MCF 10A (cell line): ENCODE results near the gene MOCS1. TPM values are rescaled to one million over a fixed set of nuclear protein-coding genes. Genes with fewer than 3 reads are reported as not detected.
"Not testable (repeated sequence)": the region's sequence is repeated elsewhere in the genome, so short reads cannot be mapped to it uniquely, and the experiment has no call there.

ENCODE experiments used
- BruUV-seq: library from RNA; stranded (reverse); fragments of 400-500 nt; replicated peaks from 2 replicates; lab custom pipeline; 2021; lab: Mats Ljungman, UMichigan
- CTCF ChIA-PET: fragments of 300-600 bp; sonication (Branson Sonifier 250); formaldehyde crosslinking; extraction: SDS; loops from one replicate; lab custom pipeline; 2021; ENCODE audit warnings: antibody characterized with exemption, inconsistent platforms; lab: Yijun Ruan, JAX
- POLR2A ChIA-PET: fragments of 300-600, 350-650 bp; sonication (Branson Sonifier 250); formaldehyde crosslinking; extraction: SDS; loops from one replicate; lab custom pipeline; 2020; ENCODE audit warnings: antibody characterized with exemption, inconsistent platforms; lab: Yijun Ruan, JAX
- DNase-seq: peaks from one replicate; pipeline ENCODE4 v3.0.0-alpha.2; 2018; ENCODE audit not compliant: unreplicated experiment
- H3K27ac Mint-ChIP-seq: one replicate; pipeline ENCODE4 v1.8.0; 2022; ENCODE audit warnings: mild to moderate bottlenecking, low read depth, mixed read lengths; ENCODE audit not compliant: unreplicated experiment
- H3K27me3 Mint-ChIP-seq: one replicate; pipeline ENCODE4 v1.8.0; 2022; ENCODE audit warnings: mixed read lengths; ENCODE audit not compliant: insufficient read depth, unreplicated experiment
- H3K36me3 Mint-ChIP-seq: one replicate; pipeline ENCODE4 v1.8.0; 2022; ENCODE audit warnings: mild to moderate bottlenecking, moderate library complexity, mixed read lengths; ENCODE audit not compliant: insufficient read depth, unreplicated experiment
- H3K4me1 Mint-ChIP-seq: one replicate; pipeline ENCODE4 v1.8.0; 2022; ENCODE audit warnings: mixed read lengths; ENCODE audit not compliant: insufficient read depth, unreplicated experiment
- H3K4me3 Mint-ChIP-seq: one replicate; pipeline ENCODE4 v1.8.0; 2022; ENCODE audit warnings: mild to moderate bottlenecking, moderate library complexity, mixed read lengths; ENCODE audit not compliant: unreplicated experiment
- H3K9me3 Mint-ChIP-seq: one replicate; pipeline ENCODE4 v1.8.0; 2022; ENCODE audit warnings: mixed read lengths; ENCODE audit not compliant: unreplicated experiment
- CTCF ChIP-seq: fragments of 200-600 bp; IDR thresholded peaks from one replicate; pipeline ENCODE4 v1.8.0; 2022; ENCODE audit warnings: antibody characterized with exemption, mild to moderate bottlenecking; ENCODE audit not compliant: unreplicated experiment
- intact Hi-C: fragments of 100-400 bp; cut with micrococcal nuclease; formaldehyde crosslinking; loops from 2 replicates; pipeline ENCODE4 v1.14.1; 2022
- total RNA-seq: library from RNA; stranded (reverse); gene quantifications from 2 replicates; pipeline ENCODE4 v1.2.3, GENCODE V29; 2022

MOCS1 gene
- total RNA-seq, 1 experiment from 2014 or later = 5.3 TPM

DNA sequence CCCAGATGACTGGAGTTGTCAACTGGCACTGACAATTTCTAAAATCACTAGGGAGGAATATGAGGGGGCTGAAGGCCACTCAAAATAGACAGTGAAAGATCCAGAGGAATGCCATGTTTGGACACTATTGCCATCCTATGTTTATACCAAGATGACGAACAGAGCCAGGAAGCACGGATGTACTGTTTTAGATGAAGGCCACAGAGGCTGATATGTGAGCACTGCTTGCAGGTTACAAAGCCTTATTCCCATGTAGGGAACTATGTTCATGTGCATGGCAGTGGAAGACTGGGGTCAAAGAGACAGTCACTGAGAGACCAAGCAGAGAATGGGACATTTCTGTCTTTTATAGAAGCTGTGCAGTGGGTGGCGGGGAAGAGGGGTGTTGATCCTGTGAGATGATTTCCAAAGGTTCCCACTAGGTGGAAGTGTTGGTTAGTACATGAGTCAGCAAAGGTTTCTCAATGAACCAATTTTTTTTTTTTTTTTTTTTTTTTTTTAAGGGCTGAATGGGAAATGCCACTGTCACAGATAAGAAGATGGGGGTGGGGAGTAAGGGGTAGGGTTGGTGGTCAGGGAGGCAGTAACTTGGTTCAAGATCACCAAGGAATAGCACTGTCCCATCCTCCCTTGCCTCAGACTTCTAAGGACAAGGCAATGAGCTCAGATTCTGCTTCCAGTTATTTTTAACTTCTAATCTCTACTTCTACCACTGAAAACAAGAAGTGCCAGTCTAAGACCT is 46.7 kb upstream of the MOCS1 start:
- Mint-ChIP-seq H3K36me3 (no peaks in the 10 kb centered on the region), H3K27me3 (no peaks in the 10 kb centered on the region), H3K27ac (no peak overlapping the region), H3K4me3 (no peak overlapping the region), H3K9me3 (no peaks in the 10 kb centered on the region), H3K4me1 (no peaks in the 10 kb centered on the region)
- intact Hi-C loops = loop anchor here (1.0 to 2.0 kb wide), 3 partner anchors 864 to 1086 kb away; no protein-coding TSS in a partner anchor
- CTCF ChIA-PET = interaction anchor here (0.6 to 4.9 kb wide), 38 partner anchors 14 to 1090 kb away, joined by 3 to 24 read pairs (median 4); no protein-coding TSS in a partner anchor
- POLR2A ChIA-PET = interaction anchor here (0.6 kb wide), 1 partner anchor 200 kb away, joined by 3 read pairs; no protein-coding TSS in a partner anchor
- no TSS peak for BruUV-seq
- TF ChIP-seq CTCF = peak; percentile 46
- peak; percentile 63 for DNase-seq

DNA sequence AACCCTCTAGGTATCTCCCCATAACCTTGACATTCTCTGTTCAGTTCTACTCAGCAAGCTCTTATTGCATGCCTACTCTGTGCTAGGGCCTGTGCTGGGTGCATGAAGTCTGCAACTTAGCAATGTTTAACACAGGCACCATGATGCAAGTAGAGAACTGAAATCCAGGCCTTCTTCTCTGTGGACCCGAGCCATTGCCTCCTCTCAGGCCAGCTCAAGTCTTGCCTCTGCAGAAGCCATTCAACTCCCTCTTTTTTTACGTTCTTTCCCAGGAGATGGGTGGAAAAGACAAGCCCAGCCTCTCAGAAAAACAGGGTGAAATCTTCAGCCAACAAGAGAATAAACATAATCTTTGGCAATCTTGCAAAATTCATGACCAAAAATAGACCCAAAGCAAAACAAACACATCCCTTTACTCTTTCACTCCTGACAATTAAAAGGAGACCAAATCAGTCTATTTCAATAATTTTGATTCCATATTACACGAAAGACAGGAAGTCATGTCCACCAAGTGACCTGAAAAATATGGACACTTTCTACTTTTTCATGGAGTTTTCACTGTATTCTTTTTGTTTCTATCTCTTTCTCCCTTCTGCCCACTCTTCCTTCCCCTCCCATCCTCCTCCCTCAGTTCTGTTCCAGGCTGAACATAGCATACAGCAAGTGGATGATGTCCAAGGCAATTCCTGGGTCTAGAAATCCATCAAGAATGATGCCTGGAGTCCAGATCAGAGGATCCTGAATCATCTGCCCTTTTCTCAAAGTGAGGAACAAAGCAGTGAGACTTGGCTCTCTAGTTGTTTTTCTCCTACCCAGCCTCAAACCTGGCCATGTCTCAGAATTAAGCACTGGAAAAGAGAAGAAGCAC is 45.4 kb upstream of the MOCS1 start:
- Mint-ChIP-seq H3K27ac (no peak overlapping the region), H3K4me1 (no peaks in the 10 kb centered on the region), H3K4me3 (no peak overlapping the region), H3K27me3 (no peaks in the 10 kb centered on the region), H3K36me3 (no peaks in the 10 kb centered on the region), H3K9me3 (no peaks in the 10 kb centered on the region)
- CTCF ChIA-PET = interaction anchor here (0.6 to 4.9 kb wide), 9 partner anchors 10 to 1603 kb away, joined by 3 to 24 read pairs (median 3); no protein-coding TSS in a partner anchor
- POLR2A ChIA-PET = no interaction called here
- no TSS peak for BruUV-seq
- intact Hi-C loops = loop anchor here (2.0 kb wide), 2 partner anchors 1049 to 1087 kb away; no protein-coding TSS in a partner anchor
- no peak for TF ChIP-seq CTCF
- DNase-seq = no peak

DNA sequence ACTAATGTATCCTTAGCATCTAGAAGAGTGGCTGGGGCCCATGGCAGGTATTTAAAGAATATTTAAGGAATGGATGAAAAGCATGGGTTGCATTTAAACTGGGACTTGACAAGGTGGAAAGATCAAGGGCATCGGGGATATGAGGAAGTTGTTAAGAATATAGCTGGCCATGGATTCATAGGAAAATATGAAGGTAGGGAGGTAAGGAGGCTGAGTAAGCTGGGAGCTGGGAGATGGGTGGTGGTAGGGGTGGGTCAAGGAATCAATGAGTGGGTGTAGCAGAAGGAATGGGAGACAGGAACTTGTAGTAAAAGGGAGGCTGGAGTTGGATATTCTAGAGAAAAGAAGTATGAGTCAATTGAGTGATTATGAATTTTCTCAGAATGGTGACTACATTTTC is 44.0 kb upstream of the MOCS1 start:
- no peaks in the 10 kb centered on the region for H3K4me1 Mint-ChIP-seq
- H3K27ac Mint-ChIP-seq = no peak overlapping the region
- intact Hi-C loops = no loop called here
- no peak for DNase-seq
- TF ChIP-seq CTCF = no peak
- H3K27me3 Mint-ChIP-seq = no peaks in the 10 kb centered on the region
- POLR2A ChIA-PET = no interaction called here
- H3K9me3 Mint-ChIP-seq = no peaks in the 10 kb centered on the region
- H3K4me3 Mint-ChIP-seq = no peak overlapping the region
- CTCF ChIA-PET = interaction anchor here (0.7 to 4.9 kb wide), 6 partner anchors 9 to 1092 kb away, joined by 3 to 24 read pairs (median 4); no protein-coding TSS in a partner anchor
- no peaks in the 10 kb centered on the region for H3K36me3 Mint-ChIP-seq
- BruUV-seq = no TSS peak

GRCh38 chr6:39973661-39974060 is 39.4 kb upstream of the MOCS1 start:
- ChIA-PET POLR2A (no interaction called here), CTCF (interaction anchor here (0.6 to 0.9 kb wide), 3 partner anchors 376 to 611 kb away, joined by 3 read pairs; no protein-coding TSS in a partner anchor)
- Mint-ChIP-seq H3K27me3 (no peaks in the 10 kb centered on the region), H3K4me1 (no peaks in the 10 kb centered on the region), H3K9me3 (no peaks in the 10 kb centered on the region), H3K36me3 (no peaks in the 10 kb centered on the region), H3K4me3 (no peak overlapping the region), H3K27ac (no peak overlapping the region)
- no peak for DNase-seq
- intact Hi-C loops = no loop called here
- no TSS peak for BruUV-seq
- no peak for TF ChIP-seq CTCF

- H3K4me1 Mint-ChIP-seq, CTCF ChIA-PET, H3K36me3 Mint-ChIP-seq, H3K9me3 Mint-ChIP-seq, H3K4me3 Mint-ChIP-seq, H3K27me3 Mint-ChIP-seq, H3K27ac Mint-ChIP-seq, POLR2A ChIA-PET, BruUV-seq, DNase-seq, intact Hi-C loops: not testable (repeated sequence)
These were observed 38.5 kb upstream of the MOCS1 start for GRCh38 chr6:39972717-39973116.
